GM23338 (cell line): ENCODE data around the gene ASB8. TPM values are rescaled to one million over a fixed set of nuclear protein-coding genes. Genes with fewer than 3 reads are reported as not detected.
A peak's percentile ranks its signal among the peaks of the same experiment; 100 is the strongest.

Experiments
- ATAC-seq: fragments of 200-7000 bp; cut with Tn5 transposase; 3 replicates; pipeline ENCODE4 v1.9.1; 2020
- DNase-seq: peaks from one replicate; pipeline ENCODE4 v3.0.0-alpha.2; 2015; ENCODE audit warnings: low spot score
- H2AFZ ChIP-seq: fragments of 200-600 bp; sonication (generic); 2 replicates; pipeline ENCODE4 v1.8.0; 2016; ENCODE audit warnings: antibody characterized with exemption, mild to moderate bottlenecking, moderate library complexity
- H3F3A ChIP-seq: fragments of 200-600 bp; sonication (generic); replicated peaks from 2 replicates; pipeline ENCODE4 v1.8.0; 2017; ENCODE audit warnings: antibody characterized with exemption, mixed run types, low read depth
- H3K27ac ChIP-seq: fragments of 200-600 bp; sonication (generic); 2 replicates; pipeline ENCODE4 v1.6.1; 2016; ENCODE audit warnings: low read depth
- H3K27me3 ChIP-seq: fragments of 200-600 bp; sonication (generic); 2 replicates; pipeline ENCODE4 v1.8.0; 2016; ENCODE audit warnings: mild to moderate bottlenecking, mixed run types, moderate library complexity; ENCODE audit not compliant: insufficient read depth
- H3K36me3 ChIP-seq: fragments of 200-600 bp; sonication (generic); 2 replicates; pipeline ENCODE4 v1.8.0; 2016; ENCODE audit warnings: mild to moderate bottlenecking; ENCODE audit not compliant: insufficient read depth
- H3K4me1 ChIP-seq: fragments of 200-600 bp; sonication (generic); 2 replicates; pipeline ENCODE4 v1.8.0; 2016; ENCODE audit warnings: mild to moderate bottlenecking, moderate library complexity; ENCODE audit not compliant: insufficient read depth
- H3K4me2 ChIP-seq: fragments of 200-600 bp; sonication (generic); 2 replicates; pipeline ENCODE4 v1.7.1; 2017; ENCODE audit warnings: mixed run types
- H3K4me3 ChIP-seq: fragments of 200-600 bp; sonication (generic); 2 replicates; pipeline ENCODE4 v1.6.1; 2016; ENCODE audit warnings: mixed run types
- H3K79me2 ChIP-seq: fragments of 200-600 bp; sonication (generic); replicated peaks from 2 replicates; pipeline ENCODE4 v1.8.0; 2017; ENCODE audit warnings: mild to moderate bottlenecking; ENCODE audit not compliant: insufficient read depth
- H3K9me2 ChIP-seq: fragments of 200-600 bp; sonication (generic); 2 replicates; pipeline ENCODE4 v1.8.0; 2017; ENCODE audit not compliant: insufficient read depth
- H4K20me1 ChIP-seq: fragments of 200-600 bp; sonication (generic); replicated peaks from 2 replicates; pipeline ENCODE4 v1.8.0; 2017; ENCODE audit warnings: mild to moderate bottlenecking; ENCODE audit not compliant: insufficient read depth
- H3K27ac Mint-ChIP-seq: 2 replicates; pipeline ENCODE4 v1.8.0; 2020; ENCODE audit warnings: inconsistent platforms, mild to moderate bottlenecking, moderate library complexity, mixed read lengths
- H3K27me3 Mint-ChIP-seq: 3 replicates; pipeline ENCODE4 v1.8.0; 2022; ENCODE audit warnings: low read depth, mild to moderate bottlenecking, moderate library complexity, mixed read lengths, inconsistent platforms; ENCODE audit not compliant: insufficient read depth, poor library complexity
- H3K36me3 Mint-ChIP-seq: 3 replicates; pipeline ENCODE4 v1.8.0; 2021; ENCODE audit warnings: low read depth, mild to moderate bottlenecking, inconsistent platforms, moderate library complexity, mixed read lengths
- H3K4me1 Mint-ChIP-seq: 3 replicates; pipeline ENCODE4 v1.8.0; 2020; ENCODE audit warnings: mild to moderate bottlenecking, inconsistent platforms, mixed read lengths
- H3K4me3 Mint-ChIP-seq: 3 replicates; pipeline ENCODE4 v1.8.0; 2021; ENCODE audit warnings: moderate library complexity, mild to moderate bottlenecking, inconsistent platforms, mixed read lengths
- H3K9me3 Mint-ChIP-seq: 3 replicates; pipeline ENCODE4 v1.8.0; 2020; ENCODE audit warnings: moderate library complexity, mild to moderate bottlenecking, inconsistent platforms, mixed read lengths
- CREB1 ChIP-seq: fragments of 250-450 bp; sonication (Bioruptor Pico); IDR thresholded peaks from 2 replicates; pipeline ENCODE4 v1.5.0; 2020; ENCODE audit warnings: low read depth, mild to moderate bottlenecking, moderate library complexity
- EZH2phosphoT487 ChIP-seq: fragments of 200-600 bp; sonication (generic); IDR thresholded peaks from one replicate; pipeline ENCODE4 v1.8.1; 2018; ENCODE audit warnings: antibody characterized with exemption; ENCODE audit not compliant: unreplicated experiment
- JUNB ChIP-seq: IDR thresholded peaks from one replicate; pipeline ENCODE4 v1.6.1; 2016; ENCODE audit warnings: antibody characterized with exemption; ENCODE audit not compliant: unreplicated experiment
- NANOG ChIP-seq: IDR thresholded peaks from 2 replicates; pipeline ENCODE4 v1.6.1; 2016; ENCODE audit warnings: antibody characterized with exemption, borderline replicate concordance
- POLR2AphosphoS5 ChIP-seq: IDR thresholded peaks from 2 replicates; pipeline ENCODE4 v1.6.1; 2016; ENCODE audit warnings: antibody characterized with exemption, low read depth
- ZNF114 ChIP-seq: fragments of 250-450 bp; sonication (Bioruptor Pico); IDR thresholded peaks from 2 replicates; pipeline ENCODE4 v1.5.0; 2020; ENCODE audit warnings: mild to moderate bottlenecking, moderate library complexity
- polyA plus RNA-seq: library from polyadenylated mRNA; unstranded; fragments of >200 nt; fragmentation: Nextera tagmentation; extraction: Ambion mirVana; gene quantifications from 2 replicates; pipeline ENCODE4 v1.2.1, GENCODE V29; 2016
- total RNA-seq: library from RNA; depleted of rRNA; stranded (reverse); fragments of >200 nt; shearing (Covaris generic); gene quantifications from 2 replicates; pipeline ENCODE4 v1.2.3, GENCODE V29; 2014
- TF ChIP-seq, protein P1 (sequence below), 2 experiments: fragments of 200-600 bp in 1 of 2; sonication (generic) in 1 of 2; conservative IDR thresholded peaks; 2 replicates each; pipeline versions ENCODE4 v1.5.1 to v1.6.1; 2016 to 2017; ENCODE audit warnings: antibody characterized with exemption in 2 of 2, low read depth in 2 of 2, mild to moderate bottlenecking in 2 of 2, moderate library complexity in 1 of 2
- TF ChIP-seq, protein P2 (sequence below): IDR thresholded peaks from 2 replicates; pipeline ENCODE4 v1.6.1; 2016; ENCODE audit warnings: antibody characterized with exemption

The ASB8 gene
- total and polyA plus RNA-seq, 2 experiments from 2014 or later, result 5.4 to 8.4 TPM

DNA sequence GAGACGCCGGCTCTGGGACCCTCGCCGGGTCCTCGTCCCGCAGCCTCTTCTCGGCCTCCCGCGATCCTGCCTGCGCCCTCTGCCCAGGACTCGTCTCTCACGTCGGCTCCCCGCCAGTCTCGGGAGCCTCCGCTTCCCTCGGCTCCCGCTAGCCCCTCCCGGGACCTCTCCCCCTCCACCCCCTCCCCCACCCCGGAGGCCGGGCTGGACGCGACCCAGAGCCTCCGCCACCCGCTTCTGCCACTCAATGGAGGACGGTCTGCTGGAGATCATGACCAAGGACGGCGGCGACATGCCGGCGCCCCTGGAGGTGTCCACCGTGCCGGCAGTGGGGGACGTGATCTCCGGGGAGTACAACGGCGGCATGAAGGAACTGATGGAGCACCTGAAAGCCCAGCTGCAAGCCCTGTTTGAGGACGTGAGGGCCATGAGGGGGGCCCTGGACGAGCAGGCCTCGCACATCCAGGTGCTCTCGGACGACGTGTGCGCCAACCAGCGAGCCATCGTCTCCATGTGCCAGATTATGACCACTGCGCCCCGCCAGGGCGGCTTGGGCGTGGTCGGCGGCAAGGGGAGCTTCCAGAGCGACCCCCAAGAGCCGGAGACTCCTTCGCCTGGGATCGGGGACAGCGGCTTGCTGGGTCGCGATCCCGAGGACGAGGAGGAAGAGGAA is 26.7 kb upstream of the ASB8 start (continued):
- TF ChIP-seq, protein P1, sequence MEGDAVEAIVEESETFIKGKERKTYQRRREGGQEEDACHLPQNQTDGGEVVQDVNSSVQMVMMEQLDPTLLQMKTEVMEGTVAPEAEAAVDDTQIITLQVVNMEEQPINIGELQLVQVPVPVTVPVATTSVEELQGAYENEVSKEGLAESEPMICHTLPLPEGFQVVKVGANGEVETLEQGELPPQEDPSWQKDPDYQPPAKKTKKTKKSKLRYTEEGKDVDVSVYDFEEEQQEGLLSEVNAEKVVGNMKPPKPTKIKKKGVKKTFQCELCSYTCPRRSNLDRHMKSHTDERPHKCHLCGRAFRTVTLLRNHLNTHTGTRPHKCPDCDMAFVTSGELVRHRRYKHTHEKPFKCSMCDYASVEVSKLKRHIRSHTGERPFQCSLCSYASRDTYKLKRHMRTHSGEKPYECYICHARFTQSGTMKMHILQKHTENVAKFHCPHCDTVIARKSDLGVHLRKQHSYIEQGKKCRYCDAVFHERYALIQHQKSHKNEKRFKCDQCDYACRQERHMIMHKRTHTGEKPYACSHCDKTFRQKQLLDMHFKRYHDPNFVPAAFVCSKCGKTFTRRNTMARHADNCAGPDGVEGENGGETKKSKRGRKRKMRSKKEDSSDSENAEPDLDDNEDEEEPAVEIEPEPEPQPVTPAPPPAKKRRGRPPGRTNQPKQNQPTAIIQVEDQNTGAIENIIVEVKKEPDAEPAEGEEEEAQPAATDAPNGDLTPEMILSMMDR (conservative IDR thresholded peaks at IDR 0.05; ENCODE audit: low read depth in 2 of 2), result no peak
- no peak for TF ChIP-seq CREB1 (CRISPR knock-in tag)
- no peak for TF ChIP-seq ZNF114 (CRISPR knock-in tag)

DNA sequence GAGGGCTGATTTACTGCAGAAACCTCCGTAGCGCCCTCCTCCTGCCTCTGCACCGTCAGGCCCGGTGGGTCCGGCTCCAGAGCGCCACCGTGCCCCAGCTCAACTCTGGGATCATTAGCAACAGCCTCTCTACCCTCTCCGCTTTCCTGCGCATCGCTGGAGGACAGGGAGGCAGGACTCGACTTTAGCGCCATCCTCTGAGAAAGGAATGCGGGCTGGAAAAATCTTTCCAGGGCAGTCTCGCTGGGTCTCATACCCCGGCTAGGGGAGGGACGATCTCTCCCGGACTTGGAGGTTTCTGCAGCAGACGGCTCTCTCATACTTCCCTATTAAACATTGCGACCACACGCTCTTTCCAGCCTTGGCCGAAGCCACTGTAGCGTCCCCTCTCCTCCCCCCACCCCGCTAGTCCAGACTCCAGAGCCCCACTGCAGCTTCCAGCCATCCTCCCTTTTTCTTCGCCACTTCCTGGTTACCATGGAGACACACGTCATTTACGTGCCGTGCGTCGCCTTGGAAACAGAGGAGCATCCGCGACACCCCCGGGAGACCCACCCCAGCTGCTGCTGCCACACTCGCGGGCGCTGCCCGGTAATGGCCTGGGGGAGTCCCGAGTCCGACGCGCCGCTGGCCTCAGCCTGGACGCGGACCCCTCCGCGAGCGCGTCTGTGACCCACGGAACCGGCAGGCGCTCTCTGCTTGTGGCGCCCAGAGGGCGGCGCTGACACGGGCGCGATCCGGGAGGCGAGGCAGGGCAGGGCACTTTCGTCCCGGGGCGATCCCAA is 26.0 kb upstream of the ASB8 start, which contains the start of gene CCDC184:
Gene CCDC184 (plus strand): TSS at position 554 of the 785 bp plus-strand sequence. CDS start 479 bp downstream, outside the sequence.
- H3K4me1 ChIP-seq, result peaks cover 23% of the 10 kb centered on the region
- 0 out of 2 replicates have a peak within 1 kb of the TSS, but pooled peaks have one; percentile 9 for H3K27ac ChIP-seq
- peak within 1 kb of the TSS; percentile 81 for H3K4me3 Mint-ChIP-seq
- peak within 1 kb of the TSS; percentile 87 for H3K4me2 ChIP-seq
- H3K27me3 ChIP-seq, result peaks cover 72% of the 10 kb centered on the region
- no peaks in the 10 kb centered on the region for H3K9me2 ChIP-seq
- peak within 1 kb of the TSS; percentile 81 for H3K4me3 ChIP-seq
- TF ChIP-seq, protein P1 (conservative IDR thresholded peaks at IDR 0.05; ENCODE audit: low read depth in 2 of 2), result peak; percentile 31 to 63; a peak in 3 of 4 replicates
- TF ChIP-seq CREB1 (CRISPR knock-in tag) (0 out of 2 replicates have a peak, but pooled peaks have one; percentile 26), NANOG (no peak)
- H3K27ac Mint-ChIP-seq, result 0 out of 2 replicates have a peak within 1 kb of the TSS, but pooled peaks have one; percentile 70
- H3K4me1 Mint-ChIP-seq, result peaks cover 30% of the 10 kb centered on the region
- peak; percentile 79 for ATAC-seq
- H3K79me2 ChIP-seq, result no peaks in the 10 kb centered on the region
- H3K36me3 Mint-ChIP-seq, result no peaks in the 10 kb centered on the region
- peaks cover 52% of the 10 kb centered on the region for H3K27me3 Mint-ChIP-seq
- H3F3A ChIP-seq, result peaks cover 3% of the 10 kb centered on the region; the same call in 1 of the 2 replicates
- H3K36me3 ChIP-seq, result no peaks in the 10 kb centered on the region
- peak; percentile 95 for DNase-seq
- H2AFZ ChIP-seq, result peak within 1 kb of the TSS; percentile 98
- H4K20me1 ChIP-seq, result no peaks in the 10 kb centered on the region
- no peaks in the 10 kb centered on the region for H3K9me3 Mint-ChIP-seq

DNA sequence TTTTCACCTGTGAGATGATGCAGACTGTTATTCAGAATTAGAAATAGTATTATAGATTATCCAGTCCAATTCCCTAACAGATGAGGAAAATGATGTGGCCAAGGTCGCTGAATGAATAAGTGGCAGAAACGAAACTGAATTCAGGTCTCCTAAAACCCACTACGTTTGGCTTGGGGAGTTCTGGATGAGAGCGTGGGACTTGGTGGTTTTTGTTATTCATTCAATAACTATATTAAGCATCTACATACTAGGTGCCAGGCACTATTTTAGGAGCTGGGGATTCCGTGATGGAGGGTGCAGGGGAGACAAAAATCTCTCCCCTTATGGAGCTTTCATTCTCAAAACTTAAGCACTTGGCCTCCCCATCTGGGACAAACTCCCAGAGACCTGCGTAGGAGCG is 25.3 kb upstream of the ASB8 start:
- H3K27ac Mint-ChIP-seq, result no peak overlapping the region
- H3K27me3 ChIP-seq, result peaks cover 69% of the 10 kb centered on the region
- ATAC-seq (no peak), DNase-seq (no peak)
- H3K9me2 ChIP-seq, result no peaks in the 10 kb centered on the region
- no peaks in the 10 kb centered on the region for H3K36me3 ChIP-seq
- H3K4me3 Mint-ChIP-seq, result peak overlapping the region; percentile 81
- peak overlapping the region; percentile 87 for H3K4me2 ChIP-seq
- H3F3A ChIP-seq, result peaks cover 3% of the 10 kb centered on the region; the same call in 1 of the 2 replicates
- peaks cover 24% of the 10 kb centered on the region for H3K4me1 ChIP-seq
- H3K4me1 Mint-ChIP-seq, result peaks cover 28% of the 10 kb centered on the region
- H3K79me2 ChIP-seq, result no peaks in the 10 kb centered on the region
- peaks cover 47% of the 10 kb centered on the region for H3K27me3 Mint-ChIP-seq
- H3K27ac ChIP-seq, result 0 out of 2 replicates have a peak overlapping the region, but pooled peaks have one; percentile 9
- H2AFZ ChIP-seq, result peak overlapping the region; percentile 98
- no peaks in the 10 kb centered on the region for H4K20me1 ChIP-seq
- H3K9me3 Mint-ChIP-seq, result no peaks in the 10 kb centered on the region
- peak overlapping the region; percentile 81 for H3K4me3 ChIP-seq
- H3K36me3 Mint-ChIP-seq, result no peaks in the 10 kb centered on the region
- TF ChIP-seq, protein P2, sequence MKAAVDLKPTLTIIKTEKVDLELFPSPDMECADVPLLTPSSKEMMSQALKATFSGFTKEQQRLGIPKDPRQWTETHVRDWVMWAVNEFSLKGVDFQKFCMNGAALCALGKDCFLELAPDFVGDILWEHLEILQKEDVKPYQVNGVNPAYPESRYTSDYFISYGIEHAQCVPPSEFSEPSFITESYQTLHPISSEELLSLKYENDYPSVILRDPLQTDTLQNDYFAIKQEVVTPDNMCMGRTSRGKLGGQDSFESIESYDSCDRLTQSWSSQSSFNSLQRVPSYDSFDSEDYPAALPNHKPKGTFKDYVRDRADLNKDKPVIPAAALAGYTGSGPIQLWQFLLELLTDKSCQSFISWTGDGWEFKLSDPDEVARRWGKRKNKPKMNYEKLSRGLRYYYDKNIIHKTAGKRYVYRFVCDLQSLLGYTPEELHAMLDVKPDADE, result no peak
- TF ChIP-seq POLR2AphosphoS5 (no peak), EZH2phosphoT487 (no peak), JUNB (no peak)
- TF ChIP-seq, protein P1 (conservative IDR thresholded peaks at IDR 0.05; ENCODE audit: low read depth in 2 of 2), result no peak
